Muscle layer of colon (tissue), 2 donors: ENCODE measurements around the gene FGF10.

Source experiments
- H3K27ac ChIP-seq: one replicate; pipeline ENCODE4 v1.7.0; 2013; ENCODE audit warnings: low read depth, mild to moderate bottlenecking, low read length, moderate library complexity
- H3K27me3 ChIP-seq, 2 donors: one replicate each; pipeline ENCODE4 v1.7.0; 2013; ENCODE audit warnings: low read length in 2 of 2, mild to moderate bottlenecking in 2 of 2; ENCODE audit not compliant: insufficient read depth in 2 of 2, control insufficient read depth in 1 of 2
- H3K36me3 ChIP-seq: one replicate; pipeline ENCODE4 v1.7.0; 2013; ENCODE audit warnings: mild to moderate bottlenecking, low read length; ENCODE audit not compliant: insufficient read depth
- H3K4me1 ChIP-seq: one replicate; pipeline ENCODE4 v1.7.0; 2013; ENCODE audit warnings: mild to moderate bottlenecking, low read length; ENCODE audit not compliant: insufficient read depth
- H3K4me3 ChIP-seq, 2 donors: one replicate each; pipeline ENCODE4 v1.7.0; 2013; ENCODE audit warnings: low read length in 2 of 2, low read depth in 1 of 2, mild to moderate bottlenecking in 1 of 2, moderate library complexity in 1 of 2
- H3K9ac ChIP-seq: one replicate; pipeline ENCODE4 v1.7.0; 2013; ENCODE audit warnings: low read length
- H3K9me3 ChIP-seq: one replicate; pipeline ENCODE4 v1.7.0; 2013; ENCODE audit warnings: mild to moderate bottlenecking, low read length
- donor health status: abdominal sarcoma.
- donor health status: Adenocarcinoma of cecum.

Gene FGF10

GRCh38 chr5:44387406-44387805 is 1.8 kb downstream of the FGF10 start:
- Histone ChIP-seq H3K9ac (no peak overlapping the region), H3K36me3 (no peaks in the 10 kb centered on the region), H3K4me1 (no peaks in the 10 kb centered on the region), H3K4me3 (peak overlapping the region; percentile 60 to 83), H3K27ac (peak overlapping the region; percentile 4), H3K27me3 (peaks cover 0 to 27% of the 10 kb centered on the region in 2 donors), H3K9me3 (no peaks in the 10 kb centered on the region)

DNA sequence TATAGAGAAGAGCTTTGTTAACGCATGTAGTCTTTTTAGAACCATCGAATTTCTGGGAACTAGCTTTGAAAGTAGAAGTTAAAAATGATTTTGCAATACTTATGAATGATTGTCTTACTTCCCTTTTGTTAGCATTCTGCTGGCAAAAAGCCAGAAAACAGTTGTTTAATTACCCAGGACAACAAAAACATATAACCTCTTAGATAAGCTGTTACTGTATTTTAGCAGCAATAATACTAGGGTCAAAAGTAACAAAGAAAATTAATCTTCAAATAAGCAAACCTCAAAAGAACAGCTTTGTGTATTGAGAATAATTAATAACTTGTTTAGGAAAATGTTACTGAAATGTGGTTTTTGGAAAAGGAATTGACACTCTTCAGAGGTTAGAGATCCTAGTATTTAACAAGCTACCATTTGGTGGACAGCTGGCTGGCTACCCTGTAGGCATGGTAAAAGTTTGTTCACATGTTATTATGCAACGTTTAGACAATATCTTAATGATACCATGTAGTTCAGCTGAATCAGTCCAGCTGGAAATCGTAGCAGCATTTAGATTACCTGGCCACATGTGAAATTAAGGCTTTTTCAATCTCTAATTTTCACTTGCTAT is 3.8 kb downstream of the FGF10 start:
- no peak overlapping the region for H3K9ac ChIP-seq
- H3K9me3 ChIP-seq = no peaks in the 10 kb centered on the region
- H3K4me3 ChIP-seq = peak overlapping the region in 1 of 2 donors; percentile 9
- H3K27me3 ChIP-seq = peaks cover 0 to 27% of the 10 kb centered on the region in 2 donors
- H3K36me3 ChIP-seq = no peaks in the 10 kb centered on the region
- H3K4me1 ChIP-seq = no peaks in the 10 kb centered on the region
- H3K27ac ChIP-seq = no peak overlapping the region

GRCh38 chr5:44384816-44385215 is 4.4 kb downstream of the FGF10 start:
- no peak overlapping the region for H3K9ac ChIP-seq
- H3K4me3 ChIP-seq = peak overlapping the region in 1 of 2 donors; percentile 12
- H3K27ac ChIP-seq = no peak overlapping the region

DNA sequence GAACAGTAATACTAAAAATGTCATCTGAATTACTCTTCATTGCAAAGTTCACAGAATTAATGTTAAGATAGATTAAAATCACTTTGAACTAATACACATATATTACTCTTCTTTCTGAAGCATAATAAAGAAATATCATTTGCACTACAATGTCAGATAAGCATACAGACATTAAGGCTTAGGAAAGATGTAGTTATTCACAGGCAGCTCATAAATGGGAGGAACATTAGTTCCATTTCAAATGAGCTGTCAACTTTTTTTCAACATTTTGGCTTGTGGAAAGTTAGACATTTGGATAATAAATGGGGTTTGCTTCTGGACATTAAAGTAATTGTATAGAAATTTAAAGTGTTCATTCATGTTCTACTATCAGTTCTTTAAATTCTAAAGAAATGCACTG is 6.3 kb downstream of the FGF10 start:
- Histone ChIP-seq H3K27me3 (peaks cover 0 to 12% of the 10 kb centered on the region in 2 donors), H3K9me3 (no peaks in the 10 kb centered on the region), H3K36me3 (no peaks in the 10 kb centered on the region), H3K27ac (no peak overlapping the region), H3K4me3 (no peak overlapping the region), H3K4me1 (no peaks in the 10 kb centered on the region), H3K9ac (no peak overlapping the region)

More at GRCh38 chr5:44384816-44385215, 4.4 kb downstream of the FGF10 start:
- no peaks in the 10 kb centered on the region for H3K9me3 ChIP-seq
- no peaks in the 10 kb centered on the region for H3K4me1 ChIP-seq
- no peaks in the 10 kb centered on the region for H3K36me3 ChIP-seq
- peaks cover 0 to 27% of the 10 kb centered on the region in 2 donors for H3K27me3 ChIP-seq

DNA sequence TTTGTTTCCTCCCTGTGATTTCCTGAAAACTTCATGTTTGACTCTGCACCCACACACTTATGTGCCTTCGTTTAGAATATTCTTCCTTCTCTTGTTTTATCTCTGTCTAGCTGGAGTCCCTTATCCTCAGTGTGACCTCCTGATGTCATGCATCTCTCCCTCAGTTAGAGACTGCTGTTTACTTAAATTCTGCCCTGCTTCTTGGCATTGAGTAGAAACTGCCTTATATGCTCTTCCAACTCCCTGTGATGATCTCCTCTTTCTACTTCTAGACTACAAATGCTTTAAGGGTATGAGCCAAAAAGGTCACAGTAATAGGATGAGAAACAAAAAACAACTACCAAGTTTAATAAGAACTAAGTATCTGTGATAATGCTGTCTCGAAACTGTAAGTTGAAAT is 12.2 kb downstream of the FGF10 start:
- Histone ChIP-seq H3K36me3 (no peaks in the 10 kb centered on the region), H3K4me3 (no peak overlapping the region), H3K27ac (no peak overlapping the region), H3K4me1 (peaks cover 5% of the 10 kb centered on the region), H3K9me3 (no peaks in the 10 kb centered on the region), H3K9ac (no peak overlapping the region), H3K27me3 (no peaks in the 10 kb centered on the region)

DNA sequence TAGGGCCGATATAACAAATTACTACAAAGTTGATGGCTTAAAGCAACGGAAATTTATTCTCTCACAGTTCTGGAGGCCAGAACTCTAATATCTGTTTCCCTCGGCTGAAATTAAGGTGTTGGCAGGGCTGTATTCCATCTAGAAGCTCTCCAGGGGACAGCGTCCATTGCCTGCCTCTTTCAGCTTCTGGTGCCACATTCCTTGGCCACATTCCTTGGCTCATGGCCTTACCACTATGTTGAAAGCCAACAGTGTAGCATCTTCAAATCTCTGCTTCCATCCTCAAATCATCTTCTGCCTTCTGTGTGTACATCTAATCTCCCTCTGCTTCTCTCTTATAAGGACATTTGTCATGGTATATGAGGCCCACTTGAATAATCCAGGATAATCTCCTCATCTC is 17.2 kb downstream of the FGF10 start:
- no peaks in the 10 kb centered on the region for H3K27me3 ChIP-seq
- peaks cover 4% of the 10 kb centered on the region for H3K4me1 ChIP-seq
- H3K9ac ChIP-seq = no peak overlapping the region
- H3K4me3 ChIP-seq = no peak overlapping the region
- no peak overlapping the region for H3K27ac ChIP-seq
- no peaks in the 10 kb centered on the region for H3K36me3 ChIP-seq
- H3K9me3 ChIP-seq = no peaks in the 10 kb centered on the region

GRCh38 chr5:44367203-44367602 is 22.0 kb downstream of the FGF10 start:
- Histone ChIP-seq H3K4me1 (no peaks in the 10 kb centered on the region), H3K36me3 (no peaks in the 10 kb centered on the region), H3K27ac (no peak overlapping the region), H3K4me3 (no peak overlapping the region), H3K9me3 (no peaks in the 10 kb centered on the region), H3K27me3 (no peaks in the 10 kb centered on the region), H3K9ac (no peak overlapping the region)

DNA sequence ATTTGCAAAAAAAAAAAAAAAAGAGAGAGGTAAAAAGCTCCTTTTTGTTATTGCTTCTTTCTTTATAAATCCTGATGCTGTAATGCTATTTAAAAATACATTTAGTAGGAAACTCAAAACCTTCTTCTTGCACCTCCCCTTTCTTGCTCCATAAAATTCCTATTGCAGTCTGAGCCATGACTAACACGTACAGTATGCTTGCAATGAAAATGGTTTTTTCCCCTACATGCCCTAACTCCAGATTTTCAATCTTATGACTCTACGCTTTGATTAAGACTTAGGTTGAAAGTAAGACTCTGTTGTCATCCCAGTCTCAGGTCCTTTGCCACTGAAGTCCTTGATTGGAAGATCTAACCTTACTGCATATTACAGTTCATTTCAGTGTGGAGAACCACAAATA is 23.9 kb downstream of the FGF10 start:
- Histone ChIP-seq H3K9ac (no peak overlapping the region), H3K4me1 (no peaks in the 10 kb centered on the region), H3K9me3 (no peaks in the 10 kb centered on the region), H3K36me3 (no peaks in the 10 kb centered on the region), H3K27ac (no peak overlapping the region), H3K27me3 (no peaks in the 10 kb centered on the region), H3K4me3 (no peak overlapping the region)

GRCh38 chr5:44364097-44364496 is 25.1 kb downstream of the FGF10 start:
- Histone ChIP-seq H3K4me3 (no peak overlapping the region), H3K27me3 (no peaks in the 10 kb centered on the region), H3K9ac (no peak overlapping the region), H3K36me3 (no peaks in the 10 kb centered on the region), H3K27ac (no peak overlapping the region), H3K9me3 (no peaks in the 10 kb centered on the region), H3K4me1 (no peaks in the 10 kb centered on the region)

DNA sequence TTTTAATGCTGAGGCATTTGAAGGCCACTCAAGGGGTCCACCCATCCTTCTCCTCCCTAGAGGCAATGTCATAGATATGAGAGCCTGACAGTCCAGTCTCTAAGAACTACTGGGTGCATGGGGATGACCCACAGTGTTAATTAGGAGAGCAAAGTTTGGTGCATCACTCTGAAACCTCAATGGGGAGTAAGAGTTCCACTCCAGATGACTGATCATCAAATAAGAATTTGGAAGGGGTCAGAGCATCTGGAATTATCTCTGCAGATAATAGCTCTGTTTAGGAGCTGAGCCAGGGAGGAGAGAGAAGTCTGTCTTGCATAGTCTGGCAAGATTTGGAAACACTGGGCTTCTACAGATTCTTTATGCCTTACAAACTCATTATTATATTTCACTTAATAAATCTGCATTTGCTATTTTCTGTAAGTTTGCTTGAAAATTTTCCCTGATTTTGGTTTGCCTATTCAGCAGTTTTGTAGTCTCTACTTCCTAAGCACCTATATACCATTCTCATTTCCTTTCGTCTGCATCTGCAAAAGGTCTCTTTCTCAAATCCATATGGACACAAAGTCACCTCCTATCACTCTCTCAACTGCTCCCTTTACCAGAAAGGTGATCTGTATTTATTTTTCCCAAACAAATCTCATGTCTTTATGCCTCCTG is 27.7 kb downstream of the FGF10 start:
- Histone ChIP-seq H3K27me3 (no peaks in the 10 kb centered on the region), H3K36me3 (no peaks in the 10 kb centered on the region), H3K9ac (no peak overlapping the region), H3K4me1 (peaks cover 12% of the 10 kb centered on the region), H3K9me3 (no peaks in the 10 kb centered on the region), H3K4me3 (no peak overlapping the region), H3K27ac (no peak overlapping the region)

GRCh38 chr5:44360919-44361318 is 28.3 kb downstream of the FGF10 start:
- peaks cover 16% of the 10 kb centered on the region for H3K4me1 ChIP-seq
- no peaks in the 10 kb centered on the region for H3K27me3 ChIP-seq
- H3K4me3 ChIP-seq = no peak overlapping the region
- H3K9me3 ChIP-seq = no peaks in the 10 kb centered on the region
- no peaks in the 10 kb centered on the region for H3K36me3 ChIP-seq
- H3K27ac ChIP-seq = no peak overlapping the region
- H3K9ac ChIP-seq = no peak overlapping the region

DNA sequence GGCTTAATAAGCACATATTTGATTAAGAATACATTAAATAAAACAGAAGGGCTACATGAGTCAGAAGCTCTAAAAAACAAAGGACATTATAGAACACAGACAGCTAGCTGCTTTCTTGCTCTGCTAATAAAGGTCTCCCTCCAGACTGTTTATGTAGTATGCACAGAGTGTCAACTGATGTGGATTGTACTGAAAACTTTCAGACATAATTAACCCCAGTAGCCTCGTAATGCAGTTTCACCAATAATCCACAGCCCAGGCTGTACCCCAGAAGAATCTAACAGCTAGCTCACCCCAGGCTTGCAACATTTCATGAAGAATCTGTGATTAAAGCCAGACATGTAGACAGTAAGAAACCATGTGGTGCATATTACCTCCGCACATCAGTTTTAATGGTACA is 30.8 kb downstream of the FGF10 start:
- Histone ChIP-seq H3K4me1 (peaks cover 21% of the 10 kb centered on the region), H3K9ac (no peak overlapping the region), H3K4me3 (no peak overlapping the region)

More for the DNA sequence above, 30.8 kb downstream of the FGF10 start:
- H3K27me3 ChIP-seq = no peaks in the 10 kb centered on the region
- H3K36me3 ChIP-seq = no peaks in the 10 kb centered on the region
- no peak overlapping the region for H3K27ac ChIP-seq
- H3K9me3 ChIP-seq = no peaks in the 10 kb centered on the region
